Activated T-cell treated with anti-CD3 and anti-CD28 coated beads, Interleukin-2, amount 50 U/mL, for 72 hours (primary cell): ENCODE data around the gene GP1BB. TPM values are rescaled to one million over a fixed set of nuclear protein-coding genes. Genes with fewer than 3 reads are reported as not detected.
A peak's percentile ranks its signal among the peaks of the same experiment; 100 is the strongest.

Experiments
- ATAC-seq, 2 donors: fragments of 150-1000 bp; cut with Tn5 transposase; replicated peaks in 1 of 2; 2 replicates each; pipeline ENCODE4 v1.10.0; 2021; ENCODE audit warnings: moderate library complexity in 2 of 2, mild to moderate bottlenecking in 1 of 2
- DNase-seq, 2 donors: peaks; one replicate each; pipeline ENCODE4 v3.0.0; 2021 to 2022; ENCODE audit warnings: mixed read lengths in 1 of 2
- H3K27ac Mint-ChIP-seq: one replicate; pipeline ENCODE4 v1.8.0; 2022; ENCODE audit warnings: mild to moderate bottlenecking, moderate library complexity, mixed read lengths
- H3K27me3 Mint-ChIP-seq: one replicate; pipeline ENCODE4 v1.8.0; 2022; ENCODE audit warnings: low read depth, mixed read lengths
- H3K36me3 Mint-ChIP-seq, 2 donors: one replicate each; pipeline ENCODE4 v1.8.0; 2022; ENCODE audit warnings: mixed read lengths in 2 of 2, mild to moderate bottlenecking in 1 of 2; ENCODE audit not compliant: insufficient read depth in 2 of 2
- H3K4me1 Mint-ChIP-seq: one replicate; pipeline ENCODE4 v1.8.0; 2022; ENCODE audit warnings: low read depth, mixed read lengths
- H3K4me3 Mint-ChIP-seq, 2 donors: one replicate each; pipeline ENCODE4 v1.8.0; 2022; ENCODE audit warnings: mild to moderate bottlenecking in 2 of 2, mixed read lengths in 2 of 2, moderate library complexity in 2 of 2
- H3K9me3 Mint-ChIP-seq, 2 donors: one replicate each; pipeline ENCODE4 v1.8.0; 2022; ENCODE audit warnings: mixed read lengths in 2 of 2
- total RNA-seq, 2 donors: library from RNA; stranded (reverse); gene quantifications; one replicate each; pipeline ENCODE4 v1.2.3, GENCODE V29; 2022

GP1BB gene
- total RNA-seq, 2 donors from 2014 or later = 0.17 TPM; not detected in 1

DNA sequence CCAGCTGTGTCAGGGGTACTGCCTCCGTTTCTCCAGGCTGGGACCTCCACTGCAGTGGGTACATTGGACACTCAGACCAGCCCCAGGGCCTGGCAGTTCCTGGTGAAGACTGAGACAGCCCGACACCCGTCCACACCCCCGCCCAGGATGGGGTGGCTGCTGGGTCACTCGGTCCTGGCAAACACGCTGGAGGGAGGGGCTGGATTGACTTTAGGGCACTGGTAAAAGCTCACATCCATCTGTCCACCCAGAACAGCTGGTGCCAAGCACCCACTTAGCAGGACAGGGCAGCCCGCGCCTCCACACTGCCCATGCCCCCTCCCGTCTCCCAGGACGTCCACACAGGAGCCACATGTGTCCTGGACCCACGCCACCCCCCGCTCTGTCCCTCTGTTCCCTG, 26.5 kb downstream of the GP1BB start:
- ATAC-seq (no peak), DNase-seq (no peak)
- H3K27me3 Mint-ChIP-seq = peaks cover 23% of the 10 kb centered on the region
- no peak overlapping the region for H3K4me3 Mint-ChIP-seq
- no peak overlapping the region for H3K27ac Mint-ChIP-seq
- H3K4me1 Mint-ChIP-seq = no peaks in the 10 kb centered on the region
- no peaks in the 10 kb centered on the region for H3K9me3 Mint-ChIP-seq
- H3K36me3 Mint-ChIP-seq = no peaks in the 10 kb centered on the region

DNA sequence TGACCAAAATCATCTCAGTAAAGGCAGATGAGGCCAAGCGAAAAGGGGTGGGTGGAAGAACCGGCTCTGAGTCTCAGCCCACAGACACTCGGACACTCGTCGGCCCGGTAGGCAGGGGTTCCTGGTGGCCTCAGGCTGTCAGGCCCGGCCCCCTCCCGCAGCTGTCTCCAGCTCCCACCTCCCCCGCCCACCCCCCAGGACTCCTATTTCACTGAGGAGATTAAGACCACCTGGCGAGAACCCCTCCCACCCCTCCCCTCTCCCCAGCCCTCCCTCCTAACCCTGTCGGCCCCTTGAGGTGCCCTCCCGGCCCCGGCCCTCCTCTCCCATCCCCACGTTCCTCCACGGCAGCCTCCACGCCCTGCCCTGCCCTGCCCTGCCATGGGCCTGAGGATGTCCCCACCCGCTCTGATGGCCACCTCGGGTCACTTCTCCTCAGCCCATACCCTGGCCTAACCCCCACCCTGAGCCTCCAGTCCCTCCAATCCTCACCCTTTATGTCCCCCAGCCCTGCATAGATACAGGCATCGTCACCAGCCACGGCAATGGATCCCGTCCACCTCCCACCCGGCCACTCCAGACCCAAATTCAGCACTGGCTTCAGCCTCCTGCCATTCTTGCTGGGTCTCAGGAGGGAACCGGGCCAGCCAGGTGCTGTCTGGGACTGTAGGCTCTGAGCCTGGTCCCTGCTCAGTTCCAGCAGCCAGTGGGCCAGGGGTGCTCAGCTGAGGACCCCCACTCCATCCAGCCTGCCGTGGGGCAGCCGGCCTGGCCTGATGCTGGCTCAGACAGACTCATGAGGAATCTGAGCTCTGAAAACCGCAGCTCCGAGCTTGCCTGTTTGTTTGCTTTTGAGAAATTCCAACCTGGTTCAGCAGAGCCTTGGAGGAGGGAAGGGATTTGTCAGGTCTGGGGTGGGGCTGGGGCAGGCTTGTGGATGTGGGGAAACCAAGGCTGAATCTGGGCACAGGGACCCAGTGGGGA, 27.5 kb downstream of the GP1BB start:
- no peaks in the 10 kb centered on the region for H3K9me3 Mint-ChIP-seq
- H3K4me1 Mint-ChIP-seq = peaks cover 2% of the 10 kb centered on the region
- no peak overlapping the region for H3K27ac Mint-ChIP-seq
- ATAC-seq (no peak), DNase-seq (no peak)
- H3K27me3 Mint-ChIP-seq = peaks cover 27% of the 10 kb centered on the region
- H3K36me3 Mint-ChIP-seq = no peaks in the 10 kb centered on the region
- no peak overlapping the region for H3K4me3 Mint-ChIP-seq

DNA sequence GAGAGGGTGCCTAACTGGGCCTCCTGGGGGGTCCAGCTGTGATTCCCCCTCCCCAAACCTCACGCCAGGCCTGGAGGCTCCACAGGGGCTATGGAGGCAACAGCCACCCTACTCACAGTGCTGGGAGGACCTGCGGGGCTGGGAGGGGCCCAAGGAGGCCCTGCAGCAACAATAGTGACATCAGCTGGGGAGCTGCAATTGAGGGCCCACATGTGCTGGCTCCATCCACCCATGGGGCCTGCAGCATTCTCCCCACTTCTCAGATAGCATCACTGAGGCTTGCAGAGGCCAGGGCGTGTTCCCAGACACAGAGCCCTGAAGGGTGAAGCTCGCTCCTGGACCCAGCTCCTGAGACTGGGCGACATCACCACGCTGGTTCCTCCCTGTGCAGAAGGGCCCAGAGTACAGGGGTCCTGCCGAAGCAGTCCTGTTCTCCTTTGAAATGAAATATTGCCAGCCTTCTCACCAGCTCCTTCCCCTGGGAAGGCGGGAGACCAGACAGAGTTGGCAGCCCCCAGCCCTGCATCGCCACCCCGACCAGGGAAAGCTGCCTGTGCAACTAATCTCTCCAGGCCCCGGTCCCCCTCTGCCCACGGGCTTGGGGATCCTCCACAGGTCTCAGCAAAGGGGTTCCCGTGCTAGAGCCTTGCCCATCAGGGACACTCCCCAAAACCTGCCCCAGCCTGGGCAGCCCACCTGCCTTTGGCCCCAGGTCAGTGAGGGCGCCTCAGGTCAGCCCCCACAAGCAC, 28.3 kb downstream of the GP1BB start:
- Mint-ChIP-seq H3K27ac (no peak overlapping the region), H3K9me3 (no peaks in the 10 kb centered on the region), H3K4me3 (no peak overlapping the region), H3K27me3 (peaks cover 35% of the 10 kb centered on the region), H3K4me1 (peaks cover 10% of the 10 kb centered on the region), H3K36me3 (no peaks in the 10 kb centered on the region)
- no peak for ATAC-seq
- DNase-seq = no peak

- DNase-seq (no peak), ATAC-seq (no peak)
- peaks cover 47% of the 10 kb centered on the region for H3K27me3 Mint-ChIP-seq
- H3K9me3 Mint-ChIP-seq = no peaks in the 10 kb centered on the region
- no peak overlapping the region for H3K27ac Mint-ChIP-seq
- peaks cover 16% of the 10 kb centered on the region for H3K4me1 Mint-ChIP-seq
- no peak overlapping the region for H3K4me3 Mint-ChIP-seq
- no peaks in the 10 kb centered on the region for H3K36me3 Mint-ChIP-seq
Observed at GRCh38 chr22:19753090-19753842, 29.9 kb downstream of the GP1BB start.

GRCh38 chr22:19753996-19754700, 30.8 kb downstream of the GP1BB start:
- no peaks in the 10 kb centered on the region for H3K36me3 Mint-ChIP-seq
- no peak for ATAC-seq
- H3K9me3 Mint-ChIP-seq = no peaks in the 10 kb centered on the region
- peaks cover 47% of the 10 kb centered on the region for H3K27me3 Mint-ChIP-seq
- no peak overlapping the region for H3K27ac Mint-ChIP-seq
- DNase-seq = no peak
- peaks cover 16% of the 10 kb centered on the region for H3K4me1 Mint-ChIP-seq
- H3K4me3 Mint-ChIP-seq = no peak overlapping the region

DNA sequence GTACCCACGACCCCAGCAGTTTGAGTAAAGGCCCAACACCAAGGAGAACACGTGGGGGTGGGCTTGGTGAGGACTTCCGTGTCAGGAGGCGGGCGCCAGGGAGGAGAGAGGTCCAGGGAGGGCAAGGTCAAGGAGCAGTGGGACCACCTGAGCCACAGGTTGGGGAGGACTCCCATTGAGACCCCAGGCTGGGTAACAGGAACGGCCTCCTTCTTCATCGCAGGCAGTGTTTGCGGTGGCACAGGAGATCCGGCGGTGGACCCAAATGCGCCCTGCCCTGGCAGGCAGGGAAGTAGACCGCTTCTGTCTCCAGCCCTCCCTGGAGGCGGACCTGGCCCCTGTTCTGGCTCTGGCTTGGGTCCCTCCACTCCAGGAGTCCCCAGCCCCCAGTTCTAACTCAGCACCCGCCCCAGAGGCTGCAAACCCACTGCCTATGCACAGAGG, 31.4 kb downstream of the GP1BB start:
- Mint-ChIP-seq H3K4me3 (no peak overlapping the region), H3K36me3 (peaks cover 0 to under 1% of the 10 kb centered on the region in 2 donors), H3K9me3 (no peaks in the 10 kb centered on the region), H3K27ac (no peak overlapping the region), H3K4me1 (peaks cover 20% of the 10 kb centered on the region), H3K27me3 (peaks cover 52% of the 10 kb centered on the region)
- ATAC-seq = no peak
- no peak for DNase-seq

DNA sequence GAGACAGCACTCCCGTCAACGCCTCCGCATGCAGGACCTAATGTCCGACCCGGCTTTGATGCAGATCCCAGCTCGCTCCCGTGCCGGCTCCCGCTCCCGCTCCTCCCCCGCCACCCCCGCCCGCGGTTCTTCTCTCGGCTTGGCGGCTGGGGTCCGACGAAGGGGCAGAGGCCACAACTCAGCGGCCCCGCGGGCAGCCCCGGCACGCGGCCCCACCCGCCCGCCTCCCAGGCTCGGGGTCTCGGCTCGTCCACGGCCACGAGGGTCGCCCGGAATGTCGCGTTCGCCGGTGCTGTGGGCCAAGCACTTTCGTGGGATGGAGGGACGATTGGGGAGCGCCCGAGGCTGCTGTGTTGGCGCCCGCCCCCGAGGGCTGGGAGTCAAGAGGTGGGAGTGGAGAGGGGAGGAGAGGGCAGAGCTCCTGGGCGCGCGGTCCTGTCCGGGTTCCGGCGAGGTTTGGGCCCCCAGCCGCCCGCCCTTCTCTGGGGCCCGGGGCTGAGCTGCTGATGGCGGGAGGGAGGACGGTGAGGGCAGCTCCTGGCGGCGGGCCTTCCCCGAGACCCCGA, 31.9 kb downstream of the GP1BB start:
- Mint-ChIP-seq H3K9me3 (no peaks in the 10 kb centered on the region), H3K4me3 (no peak overlapping the region), H3K27ac (no peak overlapping the region), H3K36me3 (peaks cover 4% of the 10 kb centered on the region in 2 donors), H3K27me3 (peaks cover 57% of the 10 kb centered on the region), H3K4me1 (peaks cover 25% of the 10 kb centered on the region)
- DNase-seq (no peak), ATAC-seq (no peak)

DNA sequence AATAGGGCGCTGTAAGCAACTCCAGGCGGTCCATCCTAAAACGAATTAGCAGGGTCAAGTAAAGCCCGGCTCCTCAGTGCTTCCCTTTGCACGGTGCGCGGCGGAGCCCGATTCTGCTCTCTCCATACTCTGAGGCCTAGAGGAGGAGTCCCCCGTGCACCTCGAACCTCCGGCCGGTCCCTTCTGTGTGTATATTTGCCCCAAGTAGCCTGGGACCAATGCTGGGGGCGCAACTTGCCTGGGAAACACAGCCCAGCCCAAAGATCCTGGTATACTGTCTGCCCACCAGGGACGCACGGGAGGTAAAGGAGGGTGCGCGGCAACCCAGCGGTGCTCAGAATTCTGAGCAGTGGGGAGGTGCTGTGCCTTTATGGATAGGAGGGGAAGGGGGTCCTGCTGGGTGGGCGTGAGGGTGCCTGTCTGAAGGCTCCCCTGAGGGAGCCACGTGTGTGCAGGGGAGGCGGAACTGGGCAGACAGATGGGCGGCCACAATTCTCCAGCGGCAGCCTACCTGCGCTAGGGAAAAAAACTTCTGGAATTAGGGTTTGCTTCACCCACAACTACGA, 32.5 kb downstream of the GP1BB start:
- H3K27me3 Mint-ChIP-seq = peaks cover 61% of the 10 kb centered on the region
- peaks cover 27% of the 10 kb centered on the region for H3K4me1 Mint-ChIP-seq
- peak overlapping the region; percentile 18 to 48 for H3K4me3 Mint-ChIP-seq
- H3K27ac Mint-ChIP-seq = no peak overlapping the region
- ATAC-seq = no peak
- DNase-seq = no peak
- H3K36me3 Mint-ChIP-seq = peaks cover 4 to 5% of the 10 kb centered on the region in 2 donors
- H3K9me3 Mint-ChIP-seq = no peaks in the 10 kb centered on the region

GRCh38 chr22:19756288-19757128, 33.2 kb downstream of the GP1BB start:
- peak; percentile 76 to 81 for DNase-seq
- Mint-ChIP-seq H3K9me3 (no peaks in the 10 kb centered on the region), H3K36me3 (peaks cover 4 to 5% of the 10 kb centered on the region in 2 donors), H3K4me3 (peak overlapping the region; percentile 58 to 75), H3K27ac (no peak overlapping the region), H3K27me3 (peaks cover 63% of the 10 kb centered on the region), H3K4me1 (peaks cover 27% of the 10 kb centered on the region)
- ATAC-seq = peak; percentile 72 to 80

- Mint-ChIP-seq H3K4me3 (peak overlapping the region; percentile 66 to 75), H3K27me3 (peaks cover 70% of the 10 kb centered on the region), H3K27ac (no peak overlapping the region), H3K4me1 (peaks cover 27% of the 10 kb centered on the region), H3K36me3 (peaks cover 4 to 5% of the 10 kb centered on the region in 2 donors), H3K9me3 (no peaks in the 10 kb centered on the region)
- no peak for DNase-seq
- ATAC-seq = peak in 1 of 2 donors; percentile 22
Observed at GRCh38 chr22:19757140-19757984, 34.0 kb downstream of the GP1BB start.
